ENCODE measurements around the gene TTC28. TPM values are rescaled to one million over a fixed set of nuclear protein-coding genes. Genes with fewer than 3 reads are reported as not detected.

The TTC28 gene
- total RNA-seq, 4 donors from 2014 or later: 10.2 to 23.8 (median 13.4) TPM

DNA sequence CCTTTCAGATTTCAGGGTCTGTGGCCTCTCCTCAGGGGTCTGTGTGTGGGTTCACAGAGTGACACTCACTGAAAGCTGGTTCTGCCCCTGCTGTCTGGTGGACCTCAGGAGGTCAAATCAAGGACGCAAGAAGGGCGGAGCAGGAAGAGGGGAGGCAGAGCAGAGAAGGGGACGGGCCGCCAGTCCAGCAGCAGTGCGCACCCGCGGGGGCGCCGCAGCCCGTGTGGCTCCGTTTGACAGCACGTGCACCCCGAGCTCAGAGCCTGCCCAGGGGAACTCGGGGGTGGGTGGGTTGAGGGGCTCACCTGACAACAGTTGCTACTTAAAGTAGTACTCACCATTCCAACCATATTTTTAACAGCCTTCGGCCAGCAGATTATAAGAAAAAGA is 689.2 kb downstream of the TTC28 start:
- peak in 1 of 2 donors; percentile 76 for DNase-seq (ENCODE audit: low spot score in 2 of 2)
- H3K4me3 ChIP-seq (ENCODE audit: low read depth, poor library complexity, severe bottlenecking): no peak overlapping the region
- WGBS, 2 donors: 86 to 93% methylated on average over 15 of the region's 15 CpGs
- intact Hi-C loops (cut with DNase I; ENCODE audit: low total_unique reads): no loop called here
- TF ChIP-seq, protein P1, sequence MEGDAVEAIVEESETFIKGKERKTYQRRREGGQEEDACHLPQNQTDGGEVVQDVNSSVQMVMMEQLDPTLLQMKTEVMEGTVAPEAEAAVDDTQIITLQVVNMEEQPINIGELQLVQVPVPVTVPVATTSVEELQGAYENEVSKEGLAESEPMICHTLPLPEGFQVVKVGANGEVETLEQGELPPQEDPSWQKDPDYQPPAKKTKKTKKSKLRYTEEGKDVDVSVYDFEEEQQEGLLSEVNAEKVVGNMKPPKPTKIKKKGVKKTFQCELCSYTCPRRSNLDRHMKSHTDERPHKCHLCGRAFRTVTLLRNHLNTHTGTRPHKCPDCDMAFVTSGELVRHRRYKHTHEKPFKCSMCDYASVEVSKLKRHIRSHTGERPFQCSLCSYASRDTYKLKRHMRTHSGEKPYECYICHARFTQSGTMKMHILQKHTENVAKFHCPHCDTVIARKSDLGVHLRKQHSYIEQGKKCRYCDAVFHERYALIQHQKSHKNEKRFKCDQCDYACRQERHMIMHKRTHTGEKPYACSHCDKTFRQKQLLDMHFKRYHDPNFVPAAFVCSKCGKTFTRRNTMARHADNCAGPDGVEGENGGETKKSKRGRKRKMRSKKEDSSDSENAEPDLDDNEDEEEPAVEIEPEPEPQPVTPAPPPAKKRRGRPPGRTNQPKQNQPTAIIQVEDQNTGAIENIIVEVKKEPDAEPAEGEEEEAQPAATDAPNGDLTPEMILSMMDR (IDR thresholded peaks at IDR 0.05): no peak
- TF ChIP-seq POLR2A (IDR thresholded peaks at IDR 0.05): no peak

DNA sequence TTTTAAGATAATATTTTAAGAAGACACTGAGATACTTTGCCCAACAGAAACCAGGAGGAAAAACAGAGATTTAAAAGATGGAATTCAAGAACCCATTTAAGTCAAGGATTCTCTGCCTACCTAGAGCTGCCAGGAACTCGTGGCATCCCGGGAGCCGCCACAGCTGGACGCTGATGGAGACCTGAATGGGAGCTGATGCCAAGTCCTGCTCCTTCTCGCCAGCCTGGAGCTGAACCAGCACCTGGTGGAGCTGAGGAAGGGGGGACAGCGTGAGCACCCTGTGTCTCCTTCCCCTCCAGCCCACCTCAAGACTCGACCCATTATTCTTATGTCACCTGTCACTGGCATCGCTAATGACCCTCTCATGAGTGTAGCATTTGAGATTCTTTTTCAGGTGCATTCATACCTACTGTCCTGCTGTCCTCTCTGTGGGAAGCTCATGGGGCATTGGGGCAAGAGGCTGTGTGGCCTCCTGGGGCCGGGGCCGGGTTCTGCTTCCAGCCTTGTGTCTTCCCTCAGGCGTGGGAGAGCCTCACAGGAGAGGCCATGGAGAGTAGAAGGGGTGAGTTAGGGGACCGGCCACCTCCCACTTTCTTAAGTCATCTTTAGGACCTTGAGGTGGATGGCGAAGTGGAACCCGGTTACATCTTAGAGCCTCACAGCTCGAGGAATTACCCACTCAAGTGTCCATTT is 689.7 kb downstream of the TTC28 start:
- H3K4me3 ChIP-seq (ENCODE audit: low read depth, poor library complexity, severe bottlenecking): no peak overlapping the region
- intact Hi-C loops (cut with DNase I; ENCODE audit: low total_unique reads): no loop called here
- 90 to 96% methylated on average over 15 of the region's 15 CpGs for WGBS, 2 donors
- DNase-seq (ENCODE audit: low spot score in 2 of 2): peak in 1 of 2 donors; percentile 70
- TF ChIP-seq, protein P1 (IDR thresholded peaks at IDR 0.05): no peak
- TF ChIP-seq POLR2A (IDR thresholded peaks at IDR 0.05): no peak

DNA sequence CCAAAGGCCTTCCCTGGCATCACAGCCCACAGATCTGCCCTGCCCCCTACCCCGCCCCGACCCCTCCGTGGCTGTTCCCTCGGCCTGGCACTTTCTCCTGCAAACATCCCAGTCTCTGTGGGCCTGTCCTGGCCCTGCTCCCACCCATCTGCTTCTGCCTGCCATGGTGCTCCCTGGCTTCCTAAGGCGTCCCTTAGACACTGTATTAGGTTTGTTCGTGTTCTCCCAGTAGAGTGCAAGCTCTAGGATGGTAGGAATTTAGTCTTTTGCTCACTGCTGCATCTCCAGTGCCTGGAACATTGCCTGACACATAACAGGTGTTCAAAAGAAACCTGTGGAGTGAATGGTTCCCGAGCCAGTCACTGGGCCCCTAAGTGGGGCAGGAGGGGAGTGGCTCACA is 690.9 kb downstream of the TTC28 start:
- 81 to 88% methylated on average over 7 of the region's 7 CpGs for WGBS, 2 donors
- no peak overlapping the region for H3K4me3 ChIP-seq (ENCODE audit: low read depth, poor library complexity, severe bottlenecking)
- intact Hi-C loops (cut with DNase I; ENCODE audit: low total_unique reads): no loop called here
- TF ChIP-seq, protein P1 (IDR thresholded peaks at IDR 0.05): no peak
- no peak for TF ChIP-seq POLR2A (IDR thresholded peaks at IDR 0.05)
- peak in 1 of 2 donors; percentile 56 for DNase-seq (ENCODE audit: low spot score in 2 of 2)

DNA sequence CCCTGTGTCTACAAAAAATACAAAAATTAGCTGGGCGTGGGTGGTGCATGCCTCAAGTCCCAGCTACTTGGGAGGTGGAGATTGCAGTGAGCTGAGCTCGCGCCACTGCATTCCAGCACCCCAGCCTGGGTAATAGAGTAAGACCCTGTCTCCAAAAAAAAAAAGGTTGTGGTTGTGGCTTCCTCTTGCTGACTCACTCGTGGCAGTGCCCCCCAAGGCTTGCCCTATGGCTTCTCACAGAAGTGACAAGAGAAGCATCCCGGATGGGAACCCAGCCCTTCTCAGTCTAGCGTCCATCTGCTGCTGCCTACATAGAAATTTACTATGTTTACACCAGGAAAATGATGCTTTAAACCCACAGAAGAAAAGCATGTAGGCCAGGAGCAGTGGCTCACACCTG is 692.1 kb downstream of the TTC28 start:
- 62 to 67% methylated on average over 6 of the region's 6 CpGs for WGBS, 2 donors
- peak in 1 of 2 donors; percentile 46 for DNase-seq (ENCODE audit: low spot score in 2 of 2)
- TF ChIP-seq POLR2A (IDR thresholded peaks at IDR 0.05): no peak
- TF ChIP-seq, protein P1 (IDR thresholded peaks at IDR 0.05): no peak
- intact Hi-C loops (cut with DNase I; ENCODE audit: low total_unique reads): no loop called here
- no peak overlapping the region for H3K4me3 ChIP-seq (ENCODE audit: low read depth, poor library complexity, severe bottlenecking)

DNA sequence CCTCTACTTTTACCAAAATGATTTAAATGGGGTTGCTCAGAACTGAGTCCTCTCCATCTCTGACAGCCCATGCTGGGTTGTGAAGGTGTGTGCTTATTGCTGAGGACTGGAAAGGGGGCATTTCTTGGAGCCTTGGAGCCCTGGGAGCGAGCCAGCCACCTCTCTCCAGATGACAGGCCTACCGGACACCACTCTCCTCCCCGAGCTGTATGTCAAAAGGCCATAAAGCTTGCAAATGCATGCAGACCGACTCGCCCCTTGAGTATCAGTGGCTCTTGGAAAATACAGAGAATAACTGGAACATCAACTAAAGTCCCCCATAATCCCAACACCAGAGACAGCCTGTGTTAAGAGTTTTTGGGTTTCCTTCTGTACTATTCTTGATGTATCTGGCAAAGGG is 692.7 kb downstream of the TTC28 start:
- peak in 1 of 2 donors; percentile 74 for DNase-seq (ENCODE audit: low spot score in 2 of 2)
- intact Hi-C loops (cut with DNase I; ENCODE audit: low total_unique reads): no loop called here

More for the DNA sequence above, 692.7 kb downstream of the TTC28 start:
- no peak overlapping the region for H3K4me3 ChIP-seq (ENCODE audit: low read depth, poor library complexity, severe bottlenecking)
- TF ChIP-seq POLR2A (IDR thresholded peaks at IDR 0.05): no peak
- TF ChIP-seq, protein P1 (IDR thresholded peaks at IDR 0.05): no peak
- 89 to 96% methylated on average over 5 of the region's 5 CpGs for WGBS, 2 donors

Measured in lower leg skin (tissue), 4 donors.